DMS153 (cell line): ENCODE results near the gene MAGEC2.

ENCODE experiments used
- DNase-seq: peaks from one replicate; lab custom pipeline; 2025; lab: John Stamatoyannopoulos, UW

The MAGEC2 gene, protein sequence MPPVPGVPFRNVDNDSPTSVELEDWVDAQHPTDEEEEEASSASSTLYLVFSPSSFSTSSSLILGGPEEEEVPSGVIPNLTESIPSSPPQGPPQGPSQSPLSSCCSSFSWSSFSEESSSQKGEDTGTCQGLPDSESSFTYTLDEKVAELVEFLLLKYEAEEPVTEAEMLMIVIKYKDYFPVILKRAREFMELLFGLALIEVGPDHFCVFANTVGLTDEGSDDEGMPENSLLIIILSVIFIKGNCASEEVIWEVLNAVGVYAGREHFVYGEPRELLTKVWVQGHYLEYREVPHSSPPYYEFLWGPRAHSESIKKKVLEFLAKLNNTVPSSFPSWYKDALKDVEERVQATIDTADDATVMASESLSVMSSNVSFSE

DNA sequence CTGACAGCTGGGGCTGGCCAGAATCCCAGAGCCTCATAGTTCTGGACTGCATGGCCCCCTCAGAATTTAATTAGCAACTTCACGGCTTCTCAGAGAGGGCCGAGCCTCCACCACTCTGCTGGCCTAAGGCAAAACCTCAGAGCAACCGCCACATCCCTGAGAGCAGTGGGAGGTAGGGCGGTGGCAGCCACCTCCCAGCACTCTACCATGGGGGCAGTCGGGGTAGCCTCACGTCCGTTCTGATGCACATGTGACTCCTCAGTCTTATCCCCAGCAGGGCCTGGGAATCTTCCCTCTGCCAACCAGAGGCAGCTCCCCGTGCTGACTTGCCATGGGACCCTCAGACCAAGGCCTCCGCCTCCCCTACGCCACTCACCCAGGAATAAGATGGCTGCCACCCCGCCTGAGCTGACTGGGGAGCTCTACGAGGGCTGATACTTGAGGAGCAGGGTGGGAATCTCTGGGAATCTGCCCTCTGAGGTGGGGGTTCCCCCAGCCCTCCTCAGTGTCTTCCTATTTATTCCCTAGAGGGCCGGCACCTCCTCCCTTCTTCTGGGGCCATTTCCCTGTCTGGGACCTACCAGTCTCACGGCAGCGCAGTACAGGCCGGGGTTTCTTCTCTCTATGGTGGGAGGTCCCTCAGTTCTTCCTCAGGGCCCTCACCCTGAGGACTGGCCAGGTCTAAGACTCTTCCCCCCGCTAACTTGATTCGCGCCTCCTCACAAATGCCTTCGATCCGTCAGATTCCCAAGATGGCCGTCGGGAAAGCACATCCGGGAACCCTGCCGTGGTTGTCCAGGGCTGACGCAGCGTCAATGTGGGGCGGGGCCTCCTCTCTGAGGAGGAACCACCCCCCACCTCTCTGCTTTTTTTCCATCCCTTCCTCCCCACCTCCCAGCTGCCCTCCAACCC is at the start of gene MAGEC2:
TSS of gene MAGEC2 (minus strand) at position 769 of the 912 bp plus-strand sequence. CDS start 1,303 bp downstream, outside the sequence.
- DNase-seq, result no peak

DNA sequence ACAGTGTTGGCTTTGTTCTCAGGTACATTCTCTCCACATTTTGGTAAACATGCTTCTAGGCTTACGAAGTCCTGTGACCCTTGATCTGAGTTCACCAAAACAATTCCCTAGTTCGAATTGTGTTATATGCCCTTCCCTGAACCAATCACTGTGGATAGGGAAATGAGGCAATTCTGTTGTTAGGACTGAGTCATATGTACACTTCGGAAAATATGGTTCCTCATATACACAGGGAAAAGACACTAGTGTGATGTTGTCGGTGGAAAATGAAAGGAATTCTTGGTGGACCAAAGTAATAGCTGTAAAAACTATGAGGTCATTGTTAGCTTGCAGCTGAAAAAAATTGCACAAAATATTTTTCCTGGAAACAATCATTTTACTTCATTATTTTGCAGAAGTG is 46.6 kb upstream of the MAGEC2 start:
- DNase-seq, result no peak

DNA sequence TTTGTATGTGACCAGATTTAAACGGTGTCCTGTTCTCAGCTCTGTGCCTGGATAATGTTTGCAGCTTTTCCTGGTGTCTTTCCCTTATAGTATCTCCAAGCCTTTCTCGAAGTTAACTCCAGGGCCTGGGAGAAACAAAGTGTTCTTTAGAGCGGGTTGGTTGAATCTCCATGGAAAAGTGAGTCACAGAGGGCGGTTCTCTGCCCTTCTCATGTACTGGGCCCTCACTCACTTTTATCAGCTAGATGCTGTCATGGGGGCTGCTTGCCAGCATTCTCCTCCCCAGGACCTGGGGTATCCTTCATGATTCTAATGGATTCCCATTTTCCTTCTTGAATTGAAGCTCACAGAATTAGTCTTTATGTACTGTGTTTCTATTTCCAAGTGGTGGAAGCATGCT is 46.1 kb upstream of the MAGEC2 start:
- DNase-seq, result no peak

DNA sequence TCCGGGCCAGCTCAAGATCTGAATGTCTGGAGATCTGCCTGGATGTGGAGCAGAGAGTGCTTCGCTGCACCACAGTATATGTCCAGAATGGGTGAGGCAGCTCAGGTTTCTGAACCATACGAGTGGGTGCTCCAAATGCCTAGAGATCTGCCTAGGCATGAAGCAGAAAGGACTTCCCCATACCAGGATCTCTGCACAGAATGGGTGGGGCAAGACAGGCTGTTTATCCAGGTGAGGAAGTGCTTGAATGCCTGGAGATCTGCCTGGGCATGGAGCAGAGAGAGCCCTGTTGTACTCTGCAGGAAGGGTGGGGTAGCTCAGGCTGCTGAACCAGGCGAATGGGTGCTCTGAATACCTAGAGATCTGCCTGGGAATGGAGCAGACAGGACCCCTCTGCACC is 45.4 kb upstream of the MAGEC2 start:
- no peak for DNase-seq

DNA sequence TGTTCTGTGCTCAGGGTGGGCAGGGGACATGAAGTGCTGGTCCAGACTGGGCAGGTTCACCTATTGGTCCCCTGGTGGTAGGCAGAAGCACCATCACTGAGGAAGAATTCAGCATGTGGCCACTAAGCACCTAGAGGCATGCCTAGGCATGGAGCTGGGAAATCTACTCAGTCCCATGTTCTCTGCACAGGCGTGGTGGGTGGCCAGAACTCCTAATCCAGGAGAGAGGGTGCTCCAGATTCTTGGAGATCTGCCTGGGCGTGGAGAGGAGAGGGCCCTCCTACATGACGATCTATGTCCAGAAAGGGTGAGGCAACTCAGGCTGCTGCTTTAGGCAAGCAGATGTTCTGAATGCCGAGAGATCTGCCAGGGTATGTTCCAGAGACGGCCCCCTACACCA is 44.6 kb upstream of the MAGEC2 start:
- no peak for DNase-seq

DNA sequence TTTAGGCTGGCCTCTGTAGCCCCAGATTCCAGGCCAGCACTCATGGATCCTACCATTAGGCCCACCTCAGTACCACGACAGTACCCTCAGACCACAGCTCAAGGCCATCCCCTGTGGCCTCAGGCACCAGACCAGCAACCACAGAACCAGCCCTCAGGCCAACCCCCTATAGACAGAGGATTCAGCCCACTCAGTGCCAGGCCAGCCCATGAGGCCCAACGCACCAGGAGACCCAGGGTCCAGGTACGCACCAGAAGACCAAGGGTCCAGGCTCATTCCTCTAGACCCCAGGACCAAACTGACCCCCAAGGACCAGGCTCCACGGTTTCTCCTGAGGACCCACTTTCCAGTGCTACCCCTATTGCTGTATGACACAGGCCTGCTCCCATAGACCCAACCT is 39.5 kb upstream of the MAGEC2 start:
- no peak for DNase-seq

DNA sequence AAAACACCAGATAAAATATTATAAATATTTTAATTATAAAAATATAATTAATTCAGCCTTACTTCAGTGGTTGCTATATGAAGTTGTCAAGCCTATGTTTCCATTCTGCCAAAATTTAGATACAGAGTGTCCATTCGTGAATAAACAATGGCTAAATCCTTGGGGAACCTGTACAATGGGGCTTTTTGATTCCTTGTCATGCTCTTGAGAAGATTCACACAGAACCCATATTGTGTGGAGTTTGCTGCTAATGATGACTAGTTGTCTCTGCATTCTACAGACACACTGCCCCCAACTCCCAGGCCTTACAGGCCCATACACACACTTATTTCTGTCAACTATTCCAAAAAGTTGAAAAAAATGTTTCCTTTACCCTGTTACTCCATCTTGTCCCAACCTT is 33.4 kb upstream of the MAGEC2 start:
- DNase-seq, result no peak

DNA sequence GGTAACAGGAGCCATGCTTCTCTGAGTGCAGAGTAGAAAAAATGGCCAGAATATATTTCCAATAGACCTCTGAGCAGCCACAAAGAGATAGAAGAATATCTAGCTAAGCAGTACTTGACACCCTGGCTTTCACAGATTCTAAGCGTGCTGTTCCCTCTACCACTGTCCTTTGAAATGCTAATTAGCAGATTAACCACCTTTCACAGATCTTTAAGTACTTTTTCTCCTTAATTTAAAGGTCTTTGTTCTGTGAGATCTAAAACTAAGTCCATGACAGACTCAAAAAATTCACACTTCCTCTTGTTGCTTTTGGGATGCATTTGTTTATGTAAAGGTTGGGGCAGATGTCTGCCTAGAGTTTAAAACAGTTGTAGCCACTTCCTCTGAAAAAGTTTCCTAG is 28.3 kb upstream of the MAGEC2 start:
- DNase-seq, result no peak

DNA sequence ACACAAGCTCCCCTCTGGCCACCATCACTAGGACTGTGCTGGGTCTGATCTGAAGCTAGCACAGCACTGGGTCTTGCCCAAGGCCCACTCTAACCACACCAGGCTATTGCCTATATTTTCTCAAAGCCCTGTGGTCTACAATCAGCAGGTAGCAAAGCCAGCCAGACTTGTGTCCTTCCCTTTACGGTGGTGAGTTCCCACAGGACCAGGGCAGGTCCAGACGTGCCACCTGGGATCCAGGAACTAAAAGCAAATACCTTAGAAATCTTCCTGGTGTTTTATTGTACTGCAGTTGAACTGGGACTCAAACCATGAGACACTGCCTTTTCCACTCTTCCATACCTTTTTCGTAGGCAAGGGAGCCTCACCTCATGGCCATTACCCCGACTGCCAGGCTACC is 9.0 kb upstream of the MAGEC2 start:
- DNase-seq, result no peak

DNA sequence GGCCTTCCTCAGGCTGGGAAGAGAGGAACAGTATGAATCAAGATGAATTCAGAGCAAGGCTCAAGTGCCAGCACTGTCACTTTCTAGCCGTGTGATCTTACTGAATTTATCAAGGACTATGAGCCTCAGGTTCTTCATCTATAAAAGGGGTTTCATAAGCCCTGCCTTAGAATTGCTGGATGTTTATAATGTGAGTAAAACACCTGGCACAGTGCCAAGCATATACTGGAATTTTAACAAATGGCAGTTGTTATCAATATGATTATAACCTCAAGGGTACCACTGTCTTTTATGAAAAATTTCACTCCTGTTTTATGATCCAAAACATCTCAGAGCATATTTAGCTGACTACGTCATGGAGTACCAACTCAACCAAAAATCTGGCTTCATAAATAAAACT is 4.0 kb downstream of the MAGEC2 start:
- no peak for DNase-seq

DNA sequence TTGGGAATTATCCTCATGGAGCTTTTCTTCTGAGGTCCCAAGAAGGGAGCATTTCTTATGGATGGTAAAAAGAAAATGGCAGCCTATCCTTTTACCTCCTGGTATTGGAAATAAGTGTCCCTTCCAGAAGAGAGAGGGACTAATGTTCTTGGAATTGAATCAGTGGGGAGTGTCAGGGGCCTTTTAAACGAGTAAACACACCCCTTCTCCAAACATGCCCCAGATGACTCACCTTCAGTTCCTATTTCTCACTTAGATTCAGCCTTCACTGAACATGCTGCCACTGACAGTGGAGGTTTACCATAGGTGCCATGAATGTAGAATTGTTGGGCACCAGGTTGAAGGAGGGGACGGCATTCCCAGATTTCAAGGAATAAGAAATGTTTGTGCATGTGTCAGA is 19.0 kb downstream of the MAGEC2 start:
- no peak for DNase-seq

DNA sequence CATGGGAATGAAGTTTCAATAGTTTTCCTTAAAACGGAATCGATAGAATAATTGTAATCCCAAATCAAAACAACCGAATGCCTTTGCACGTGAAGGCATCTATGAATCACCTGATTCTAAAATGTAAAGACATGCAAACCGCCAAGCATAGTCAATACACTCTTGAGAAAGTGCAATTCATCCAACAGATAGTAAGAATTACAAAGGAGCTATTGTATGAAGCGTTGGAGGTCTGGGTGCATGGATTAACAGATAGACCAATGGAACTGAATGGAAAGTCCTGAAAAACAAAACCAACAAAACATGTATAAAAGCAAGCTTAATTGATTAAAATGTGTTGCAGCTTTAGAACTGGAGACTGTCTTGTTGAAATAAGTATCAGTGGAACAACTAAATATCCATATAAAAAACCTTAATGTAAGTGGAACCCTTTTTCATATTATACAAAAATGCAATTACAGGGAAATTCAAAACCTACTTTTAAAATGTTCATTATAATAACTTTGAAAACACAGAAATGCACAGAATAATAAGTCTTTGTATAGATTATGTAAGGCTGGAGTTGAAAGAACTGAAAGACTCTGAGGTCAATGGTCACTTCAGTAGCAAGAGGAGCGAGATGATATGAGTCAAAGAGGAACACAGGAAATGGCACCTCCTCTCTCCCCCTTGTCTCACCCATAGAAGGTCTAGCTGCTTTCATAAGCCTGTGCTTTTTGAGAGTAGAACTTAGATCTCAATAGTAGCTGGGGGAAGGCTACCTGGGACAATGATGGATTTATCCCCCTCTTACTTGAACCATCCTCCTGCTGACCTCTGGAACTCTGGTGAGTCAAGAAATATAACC is 20.1 kb downstream of the MAGEC2 start:
- no peak for DNase-seq

DNA sequence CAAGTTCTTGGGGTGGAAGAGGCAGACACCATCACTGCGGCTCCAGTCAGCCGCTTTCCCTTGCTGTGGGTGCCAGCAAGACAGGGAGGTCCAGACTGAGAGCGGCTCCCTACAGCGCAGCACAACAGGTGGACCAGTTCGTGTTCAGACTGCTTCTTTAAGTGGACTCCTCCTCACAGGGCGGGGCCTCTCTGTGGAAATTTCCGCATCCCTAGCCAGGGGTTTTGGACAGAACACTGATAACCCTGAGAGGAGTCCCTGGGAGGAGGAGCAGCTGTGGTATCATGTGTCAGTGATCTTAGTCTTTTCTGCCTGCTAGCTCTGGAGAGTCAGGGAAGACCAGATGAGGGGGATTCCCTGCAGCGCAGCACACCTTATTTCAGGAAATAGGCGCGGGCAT is 48.5 kb downstream of the MAGEC2 start:
- DNase-seq, result no peak
